Esophagus (tissue), 2 donors: ENCODE measurements around the gene PAK2. TPM values are rescaled to one million over a fixed set of nuclear protein-coding genes. Genes with fewer than 3 reads are reported as not detected.
A peak's percentile ranks its signal among the peaks of the same experiment; 100 is the strongest.
"Not testable (repeated sequence)": the region's sequence is repeated elsewhere in the genome, so short reads cannot be mapped to it uniquely, and the experiment has no call there.

Experiments used
- H3K27ac ChIP-seq, 2 donors: one replicate each; pipeline ENCODE4 v1.5.1; 2013; ENCODE audit warnings: low read depth in 2 of 2, mild to moderate bottlenecking in 2 of 2, inconsistent platforms in 1 of 2, low read length in 1 of 2, moderate library complexity in 1 of 2
- H3K27me3 ChIP-seq, 2 donors: one replicate each; pipeline ENCODE4 v1.6.1; 2013; ENCODE audit warnings: low read length in 2 of 2, control low read depth in 1 of 2, mild to moderate bottlenecking in 1 of 2; ENCODE audit not compliant: insufficient read depth in 2 of 2, control insufficient read depth in 1 of 2
- H3K36me3 ChIP-seq, 2 donors: one replicate each; pipeline ENCODE4 v1.6.1; 2013; ENCODE audit warnings: low read length in 1 of 2; ENCODE audit not compliant: control insufficient read depth in 2 of 2, insufficient read depth in 2 of 2
- H3K4me1 ChIP-seq, 2 donors: one replicate each; pipeline ENCODE4 v1.6.1; 2013; ENCODE audit warnings: low read length in 1 of 2; ENCODE audit not compliant: control insufficient read depth in 2 of 2, insufficient read depth in 2 of 2
- H3K4me3 ChIP-seq, 2 donors: one replicate each; pipeline ENCODE4 v1.5.1; 2013; ENCODE audit warnings: low read length in 2 of 2, mild to moderate bottlenecking in 2 of 2, low read depth in 1 of 2, moderate library complexity in 1 of 2
- H3K9me3 ChIP-seq, 2 donors: one replicate each; pipeline ENCODE4 v1.6.1; 2013; ENCODE audit warnings: mild to moderate bottlenecking in 2 of 2, low read depth in 1 of 2, low read length in 1 of 2, moderate library complexity in 1 of 2; ENCODE audit not compliant: control insufficient read depth in 2 of 2, insufficient read depth in 1 of 2
- WGBS, 2 donors: extraction: QIAGEN DNeasy Blood & Tissue Kit; methylation state at CpG; one replicate each; pipeline ENCODE4 v1.1.7; 2013; 5-methylcytosine and 5-hydroxymethylcytosine counted together
- polyA plus RNA-seq, 2 donors: library from polyadenylated mRNA; stranded (reverse); fragments of 200-250 nt; gene quantifications; one replicate each; pipeline ENCODE4 v1.2.3, GENCODE V29; 2013
- donor health status: healthy with polysubstance abuse.
- donor health status: Bipolar disorder and iron deficiency.

Gene PAK2
- polyA plus RNA-seq, 2 donors: 10.9 to 13.2 TPM

GRCh38 chr3:196863000-196863399, 123.3 kb downstream of the PAK2 start:
- not testable (repeated sequence) for H3K27ac ChIP-seq, H3K4me3 ChIP-seq, H3K36me3 ChIP-seq, H3K4me1 ChIP-seq, H3K9me3 ChIP-seq, H3K27me3 ChIP-seq
- 95 to 96% methylated on average over 8 of the region's 8 CpGs for WGBS, 2 donors

- WGBS, 2 donors: 21 to 22% methylated on average over 6 of the region's 6 CpGs
- H3K27me3 ChIP-seq: no peaks in the 10 kb centered on the region
- peak overlapping the region; percentile 58 to 96 for H3K4me3 ChIP-seq
- H3K4me1 ChIP-seq: peaks cover 0 to 4% of the 10 kb centered on the region in 2 donors
- H3K27ac ChIP-seq: peak overlapping the region; percentile 86 to 89
- no peaks in the 10 kb centered on the region for H3K9me3 ChIP-seq
- H3K36me3 ChIP-seq: no peaks in the 10 kb centered on the region
These were observed 127.5 kb downstream of the PAK2 start for GRCh38 chr3:196867155-196867506.

GRCh38 chr3:196867507-196868296, 128.0 kb downstream of the PAK2 start, which contains the start of gene SENP5:
TSS of gene SENP5 (plus strand) at chr3:196867920. CDS start at chr3:196885182, 17,262 bp downstream.
- no peaks in the 10 kb centered on the region for H3K27me3 ChIP-seq
- H3K4me1 ChIP-seq: peaks cover 0 to 4% of the 10 kb centered on the region in 2 donors
- no peaks in the 10 kb centered on the region for H3K36me3 ChIP-seq
- 0 to 1% methylated on average over 77 to 93 of the region's 93 CpGs for WGBS, 2 donors
- no peaks in the 10 kb centered on the region for H3K9me3 ChIP-seq
- H3K4me3 ChIP-seq: peak within 1 kb of the TSS; percentile 96 to 97
- H3K27ac ChIP-seq: peak within 1 kb of the TSS; percentile 94 to 100

GRCh38 chr3:196868297-196868661, 128.6 kb downstream of the PAK2 start:
- Histone ChIP-seq H3K36me3 (no peaks in the 10 kb centered on the region), H3K27ac (peak overlapping the region; percentile 94 to 100), H3K9me3 (no peaks in the 10 kb centered on the region), H3K4me3 (peak overlapping the region; percentile 96 to 97), H3K27me3 (no peaks in the 10 kb centered on the region), H3K4me1 (peaks cover 0 to 4% of the 10 kb centered on the region in 2 donors)
- 0 to 1% methylated on average over 26 to 29 of the region's 29 CpGs for WGBS, 2 donors

GRCh38 chr3:196872316-196872715, 132.7 kb downstream of the PAK2 start:
- Histone ChIP-seq H3K27ac (no peak overlapping the region), H3K4me1 (peaks cover 0 to 4% of the 10 kb centered on the region in 2 donors), H3K9me3 (no peaks in the 10 kb centered on the region), H3K4me3 (no peak overlapping the region), H3K27me3 (no peaks in the 10 kb centered on the region), H3K36me3 (no peaks in the 10 kb centered on the region)
- 77 to 79% methylated on average over 4 of the region's 4 CpGs for WGBS, 2 donors

GRCh38 chr3:196874511-196875094, 134.9 kb downstream of the PAK2 start:
- WGBS, 2 donors: 87 to 92% methylated on average over 7 of the region's 7 CpGs
- H3K27me3 ChIP-seq, H3K4me3 ChIP-seq, H3K27ac ChIP-seq, H3K9me3 ChIP-seq, H3K4me1 ChIP-seq, H3K36me3 ChIP-seq: not testable (repeated sequence)

GRCh38 chr3:196875258-196875657, 135.6 kb downstream of the PAK2 start:
- WGBS, 2 donors: 86 to 90% methylated on average over 2 of the region's 2 CpGs
- no peaks in the 10 kb centered on the region for H3K4me1 ChIP-seq
- no peak overlapping the region for H3K27ac ChIP-seq
- H3K9me3 ChIP-seq: no peaks in the 10 kb centered on the region
- H3K4me3 ChIP-seq: no peak overlapping the region
- H3K27me3 ChIP-seq: no peaks in the 10 kb centered on the region
- H3K36me3 ChIP-seq: no peaks in the 10 kb centered on the region

Other genes starting within 250 kb of the PAK2 start
- 1 to 10 TPM; 5.3 to 5.7 TPM for gene RNF168, start 236.1 kb upstream of the PAK2 start, polyA plus RNA-seq
- gene SMCO1, start 224.5 kb upstream of the PAK2 start, polyA plus RNA-seq: not detected
- gene WDR53, start 171.3 kb upstream of the PAK2 start, polyA plus RNA-seq: 10 to 100 TPM in 1 of 2 donors, 1 to 10 TPM in 1; 8.6 to 14.6 TPM
- 1 to 10 TPM; 4.1 to 7.0 TPM for gene FBXO45, start 171.2 kb upstream of the PAK2 start, polyA plus RNA-seq
- under 1 TPM; 0.77 to 0.92 TPM for gene NRROS, start 100.2 kb upstream of the PAK2 start, polyA plus RNA-seq
- gene CEP19, start 27.6 kb upstream of the PAK2 start, polyA plus RNA-seq: under 1 TPM; 0.47 to 0.82 TPM
- 10 to 100 TPM in 1 of 2 donors, 1 to 10 TPM in 1; 7.4 to 12.7 TPM for gene PIGX, start 27.5 kb upstream of the PAK2 start, polyA plus RNA-seq
- 1 to 10 TPM; 5.7 to 8.4 TPM for gene SENP5, start 128.1 kb downstream of the PAK2 start, polyA plus RNA-seq
- gene NCBP2, start 202.7 kb downstream of the PAK2 start, polyA plus RNA-seq: 10 to 100 TPM; 30.1 to 30.9 TPM
- gene PIGZ, start 229.0 kb downstream of the PAK2 start, polyA plus RNA-seq: 1 to 10 TPM; 2.2 to 3.6 TPM